Activated naive CD4-positive, alpha-beta T cell (primary cell): ENCODE measurements around the gene PIK3AP1.
"Not testable (repeated sequence)": the region's sequence is repeated elsewhere in the genome, so short reads cannot be mapped to it uniquely, and the experiment has no call there.

Experiments
- DNase-seq, 4 experiments: peaks; one replicate each; lab custom pipeline; 2025; lab: John Stamatoyannopoulos, UW

Gene PIK3AP1

DNA sequence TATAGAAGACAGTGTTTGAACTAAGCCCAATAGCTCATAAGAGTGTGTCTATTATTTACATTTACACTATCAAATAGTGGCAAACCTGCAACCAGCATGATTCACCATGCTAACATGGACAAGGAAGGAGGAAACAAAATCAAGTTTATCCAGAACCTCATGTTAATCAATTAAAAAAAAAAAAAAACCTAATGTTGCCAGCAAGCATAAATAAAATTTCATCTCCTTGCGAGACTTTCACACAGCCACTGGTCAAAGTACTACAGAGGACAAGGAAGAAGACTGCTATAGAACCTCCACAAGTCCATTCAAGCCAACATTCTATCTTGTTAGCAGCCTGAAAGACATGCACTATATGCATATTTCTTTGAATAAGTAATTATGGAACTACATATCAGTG, 143.2 kb downstream of the PIK3AP1 start:
- DNase-seq: no peak

DNA sequence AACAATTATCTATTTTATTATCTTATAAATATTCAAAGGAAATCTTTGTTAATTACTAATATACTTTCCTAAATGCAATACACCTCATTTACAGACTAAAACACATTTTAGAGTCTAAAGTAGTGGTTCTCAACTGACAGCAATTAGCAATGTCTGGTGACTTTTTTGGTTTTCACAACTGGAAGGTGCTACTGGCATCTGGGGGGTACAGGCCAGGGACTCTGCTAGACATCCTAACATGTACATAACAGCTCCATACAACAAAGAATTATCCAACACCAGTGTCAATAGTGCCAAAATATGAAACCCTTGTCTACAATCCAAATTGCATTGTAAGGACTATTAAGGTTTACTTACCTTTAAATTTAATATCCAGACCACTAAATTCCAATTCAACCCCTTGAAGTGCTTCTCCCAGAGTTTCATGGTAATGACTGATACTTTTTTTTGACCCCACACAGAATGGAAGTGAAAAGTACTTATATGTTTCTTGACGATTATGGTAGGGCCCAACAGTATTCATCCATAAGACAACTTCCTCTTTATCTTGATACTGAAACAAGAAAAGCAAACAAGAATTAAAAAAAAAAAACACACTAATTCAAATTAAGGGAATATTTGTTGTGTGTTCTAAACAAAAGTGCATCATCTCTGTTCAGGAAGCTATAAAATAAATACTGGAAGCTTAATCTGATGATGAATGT, 143.9 kb downstream of the PIK3AP1 start:
- no peak for DNase-seq

DNA sequence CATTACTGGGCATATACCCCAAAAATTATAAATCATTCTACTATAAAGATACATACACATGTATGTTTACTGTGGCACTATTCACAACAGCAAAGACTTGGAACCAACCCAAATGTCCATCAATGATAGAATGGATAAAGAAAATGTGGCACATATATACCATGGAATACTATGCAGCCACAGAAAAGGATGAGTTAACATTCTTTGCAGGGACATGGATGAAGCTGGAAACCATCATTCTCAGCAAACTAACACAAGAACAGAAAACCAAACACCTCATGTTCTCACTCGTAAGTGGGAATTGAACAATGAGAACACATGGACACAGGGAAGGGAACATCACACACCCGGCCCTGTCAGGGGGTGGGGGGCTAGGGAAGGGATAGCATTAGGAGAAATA, 145.8 kb downstream of the PIK3AP1 start:
- not testable (repeated sequence) for DNase-seq

DNA sequence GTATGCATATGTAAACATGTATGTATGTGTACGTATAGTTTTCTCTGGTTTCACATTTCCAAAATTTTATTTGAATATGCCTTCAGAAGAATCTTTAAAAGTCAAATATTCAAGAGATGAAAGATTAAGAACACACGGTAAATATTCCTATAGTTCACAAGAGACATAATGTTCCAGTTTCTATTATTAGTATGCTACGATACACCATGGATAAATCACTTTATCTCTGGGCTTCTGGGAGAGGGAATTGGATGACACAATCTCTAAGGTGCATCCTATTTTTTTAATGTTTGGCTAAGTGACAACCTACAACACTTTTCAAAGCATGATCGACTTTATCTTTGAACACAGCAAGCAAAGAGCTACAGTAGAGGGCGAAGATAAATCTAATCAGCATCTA, 147.3 kb downstream of the PIK3AP1 start:
- DNase-seq: no peak

DNA sequence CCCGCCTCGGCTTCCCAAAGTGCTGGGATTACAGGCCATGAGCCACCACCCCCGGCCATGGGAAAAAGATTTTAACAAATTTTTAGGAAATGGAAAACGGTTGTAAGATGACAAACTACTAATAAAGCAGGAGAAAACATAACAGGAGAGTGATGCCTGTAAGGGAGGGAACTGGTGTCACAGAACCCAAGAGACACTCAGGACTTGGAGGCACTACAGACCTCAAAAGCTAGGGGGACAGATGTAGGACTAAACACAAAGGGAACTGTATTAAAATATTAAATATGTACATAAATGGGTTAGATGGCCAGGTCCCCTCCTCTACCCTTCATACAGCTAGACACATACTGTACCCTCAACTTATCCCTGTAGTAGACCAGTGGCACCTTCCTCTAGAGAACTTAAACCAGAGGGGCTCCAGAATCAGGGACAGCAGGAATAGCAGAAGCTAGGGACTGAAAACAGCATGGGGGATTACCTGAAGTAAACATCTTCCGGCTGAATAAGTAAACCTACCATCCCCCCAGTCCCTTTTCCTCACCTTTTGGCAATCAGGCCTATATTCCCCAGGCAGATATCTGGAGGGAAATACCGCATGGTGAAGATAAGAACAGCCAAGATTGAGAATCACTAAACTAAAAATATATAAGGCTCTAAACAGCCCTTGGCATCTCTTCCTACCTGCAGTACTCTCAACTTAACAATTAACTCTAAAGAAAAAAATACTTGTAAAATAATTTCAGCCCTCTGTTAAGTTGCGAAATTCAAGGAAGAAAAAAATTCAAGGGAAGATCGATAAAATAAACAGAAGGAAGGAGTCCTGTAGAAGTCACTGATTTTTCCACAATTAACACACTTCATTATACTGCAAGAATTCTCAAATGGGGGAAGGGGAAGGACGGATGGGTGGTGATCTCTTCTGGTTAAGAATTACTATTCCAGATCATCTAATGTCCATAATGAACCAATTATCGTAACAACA, 149.0 kb downstream of the PIK3AP1 start:
- DNase-seq: no peak

DNA sequence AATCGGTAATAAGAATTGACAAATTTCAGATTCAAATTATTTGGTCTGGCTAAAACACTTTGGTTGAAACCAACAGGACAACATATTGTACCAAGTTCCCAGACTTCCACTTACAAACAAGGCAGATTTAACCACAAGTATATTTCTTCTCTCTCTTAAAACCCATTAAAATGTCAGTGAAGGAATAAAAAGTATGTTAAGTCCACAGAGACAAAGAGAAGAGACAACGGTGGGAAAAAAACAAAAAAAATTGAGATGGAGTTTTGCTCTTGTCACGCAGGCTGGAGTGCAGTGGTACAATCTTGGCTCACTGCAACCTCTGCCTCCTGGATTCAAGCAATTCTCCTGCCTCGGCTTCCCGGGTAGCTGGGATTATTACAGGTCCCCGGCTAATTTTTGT, 149.8 kb downstream of the PIK3AP1 start:
- DNase-seq: no peak

DNA sequence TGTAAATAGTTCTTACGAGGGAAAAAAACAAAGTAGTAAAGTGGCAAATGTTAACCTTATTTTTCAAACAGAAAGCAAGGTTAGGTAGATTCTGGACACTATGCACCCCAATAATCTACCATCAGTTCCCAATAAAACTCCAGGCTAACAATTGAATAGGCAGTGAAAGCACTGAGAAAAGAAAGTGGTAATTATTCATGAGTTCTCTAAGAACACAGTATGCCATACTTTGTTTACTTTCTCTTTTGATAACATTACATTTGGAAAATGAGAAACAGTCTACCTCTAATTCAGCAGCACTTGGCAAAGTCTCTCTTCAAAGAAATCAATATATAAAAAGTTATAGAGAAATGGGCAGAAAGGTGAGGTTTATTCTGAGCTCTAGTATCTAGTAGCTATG, 151.9 kb downstream of the PIK3AP1 start:
- no peak for DNase-seq

DNA sequence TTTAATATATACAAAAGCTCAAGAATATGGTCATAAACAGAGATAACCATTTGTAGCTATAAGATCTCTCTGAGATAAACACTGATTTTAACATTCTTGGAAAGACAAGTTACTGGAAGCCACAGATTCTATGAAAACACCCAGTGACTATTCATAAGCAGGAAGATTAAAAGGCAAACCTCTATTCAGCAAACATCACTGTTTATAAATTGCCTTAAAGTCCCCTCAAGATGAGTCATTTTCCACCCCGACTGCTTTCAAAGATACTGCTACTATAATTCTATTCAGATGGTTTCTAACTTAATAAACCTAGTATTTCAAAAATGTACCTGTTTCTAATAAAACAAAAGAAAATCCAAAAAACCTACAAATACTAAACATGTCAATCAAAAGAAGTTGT, 154.5 kb downstream of the PIK3AP1 start:
- no peak for DNase-seq

DNA sequence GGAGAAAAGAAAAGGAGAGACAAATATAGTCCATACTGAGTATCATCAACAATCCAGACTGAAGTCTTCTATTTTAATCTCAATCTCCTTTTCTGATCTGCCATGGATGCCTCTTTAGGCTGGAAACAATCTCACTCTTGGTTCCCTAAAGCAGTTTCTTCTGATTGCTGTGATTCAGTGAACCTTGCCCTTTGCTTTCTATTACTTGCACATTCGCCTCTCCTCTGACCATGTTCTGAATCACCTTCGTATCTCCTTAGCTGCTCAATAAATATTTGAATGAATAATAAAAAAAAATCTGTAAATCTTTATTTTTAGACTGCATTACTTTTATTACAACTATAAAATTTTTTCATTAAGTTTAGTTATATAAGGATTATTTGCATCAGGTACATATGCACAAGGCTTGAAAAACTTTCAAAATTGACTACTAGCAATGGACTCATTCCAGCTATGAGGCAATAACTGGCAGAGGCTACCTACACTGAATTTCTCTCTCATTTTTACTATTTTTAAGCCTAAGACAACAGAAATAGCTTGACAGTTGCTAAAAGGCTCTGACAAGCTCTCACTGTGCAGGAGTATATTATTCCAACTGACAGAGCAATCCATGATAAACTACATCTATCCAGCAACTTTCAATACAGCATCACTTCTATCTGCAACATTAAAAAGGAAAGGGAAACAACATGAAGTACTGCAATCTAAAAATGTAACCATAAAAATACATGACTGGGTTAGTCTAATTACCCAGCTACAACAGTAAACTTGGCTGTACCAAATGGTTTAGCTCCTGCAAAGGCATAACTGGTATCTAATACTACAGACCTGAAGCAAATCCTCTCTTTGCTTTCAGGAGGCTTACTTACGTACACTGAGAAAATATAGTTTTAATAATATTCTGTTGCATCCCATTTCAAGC, 159.1 kb downstream of the PIK3AP1 start:
- no peak for DNase-seq

DNA sequence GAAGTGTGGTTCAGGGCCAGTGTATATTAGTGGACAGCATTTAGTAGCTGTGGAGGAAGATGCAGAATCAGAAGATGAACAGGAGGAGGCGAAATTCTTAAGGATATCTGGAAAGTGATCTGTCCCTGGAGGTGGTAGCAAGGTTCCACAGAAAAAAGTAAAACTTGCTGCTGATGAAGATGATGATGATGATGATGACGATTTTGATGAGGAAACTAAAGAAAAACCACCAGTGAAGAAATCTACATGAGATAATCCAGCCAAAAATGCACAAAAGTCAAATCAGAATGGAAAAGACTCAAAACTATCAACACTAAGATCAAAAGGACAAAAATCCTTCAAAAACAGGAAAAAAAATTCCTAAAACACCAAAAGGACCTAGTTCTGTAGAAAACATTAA, 159.8 kb downstream of the PIK3AP1 start:
- no peak for DNase-seq

DNA sequence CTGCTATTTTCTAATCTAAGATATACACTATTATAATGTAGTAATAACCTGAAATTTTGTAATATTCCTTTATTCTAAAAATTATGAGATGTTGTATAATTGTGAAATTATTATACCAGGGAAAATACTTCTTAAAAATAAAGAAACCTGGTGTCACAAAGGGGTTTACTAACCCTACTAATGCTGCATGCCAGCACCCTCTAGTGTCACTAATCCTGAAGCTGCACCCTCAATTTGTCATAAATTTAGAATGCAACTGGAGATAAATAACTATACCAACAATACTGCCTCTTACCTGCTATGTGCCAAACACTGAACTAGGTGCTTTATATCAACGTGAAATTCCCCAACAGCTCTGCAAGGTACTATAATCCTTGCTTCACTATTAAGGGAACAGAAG, 164.3 kb downstream of the PIK3AP1 start:
- no peak for DNase-seq

DNA sequence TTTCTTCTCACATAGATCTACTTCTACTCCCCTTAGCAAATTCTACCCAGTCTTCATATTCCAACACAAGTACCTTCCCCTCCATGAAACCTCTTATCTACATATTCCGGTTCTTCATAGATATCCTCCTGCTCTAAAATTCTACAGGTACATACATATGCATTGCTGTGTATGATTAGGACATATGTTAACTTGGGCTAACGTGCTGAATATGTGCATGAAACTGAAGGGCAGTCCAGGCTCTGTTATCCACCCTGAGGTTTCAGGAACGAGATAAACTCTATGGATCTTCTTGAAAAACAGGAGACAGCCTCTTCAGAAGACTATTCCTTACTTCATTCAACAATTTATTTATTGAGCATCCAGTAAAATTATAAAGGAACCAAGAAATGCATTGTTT, 165.0 kb downstream of the PIK3AP1 start:
- no peak for DNase-seq

DNA sequence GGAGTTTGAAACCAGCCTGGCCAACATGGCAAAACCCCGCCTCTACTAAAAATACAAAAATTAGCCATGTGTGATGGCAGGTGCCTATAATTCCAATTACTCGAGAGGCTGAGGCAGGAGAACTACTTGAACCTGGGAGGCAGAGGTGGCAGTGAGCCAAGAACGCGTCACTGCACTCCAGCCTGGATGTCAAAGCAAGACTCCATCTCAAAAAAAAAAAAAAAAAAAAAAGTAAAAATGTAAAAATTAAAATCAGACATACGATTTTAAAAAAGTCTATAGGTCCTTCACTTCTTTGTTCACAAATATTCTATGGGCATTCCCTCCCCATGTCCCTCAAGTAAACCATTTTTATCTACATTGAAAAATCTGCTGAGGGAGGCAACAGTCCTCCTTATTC, 171.7 kb downstream of the PIK3AP1 start:
- no peak for DNase-seq

DNA sequence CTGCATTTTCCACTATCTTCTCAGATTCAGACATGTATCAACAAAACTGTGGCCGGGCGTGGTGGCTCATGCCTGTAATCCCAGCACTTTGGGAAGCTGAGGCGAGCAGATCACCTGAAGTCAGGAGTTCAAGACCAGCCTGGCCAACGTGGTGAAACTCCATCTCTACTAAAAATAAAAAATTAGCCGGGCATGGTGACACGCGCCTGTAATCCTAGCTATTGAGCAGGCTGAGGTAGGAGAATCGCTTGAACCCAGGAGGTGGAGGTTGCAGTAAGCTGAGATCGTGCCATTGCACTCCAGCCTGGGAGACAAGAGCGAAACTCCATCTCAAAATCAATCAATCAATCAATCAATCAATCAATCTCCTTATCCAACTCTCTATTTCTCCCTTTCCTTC, 174.8 kb downstream of the PIK3AP1 start:
- not testable (repeated sequence) for DNase-seq
